NCI-H526 treated with DMSO at 0.1 percent for 48 hours (cell line): ENCODE results near the gene MFAP3L.
"Not testable (repeated sequence)": the region's sequence is repeated elsewhere in the genome, so short reads cannot be mapped to it uniquely, and the experiment has no call there.

Source experiments
- DNase-seq: peaks from one replicate; lab custom pipeline; 2025; lab: John Stamatoyannopoulos, UW

The MFAP3L gene

GRCh38 chr4:169987327-169988228 is 38.6 kb downstream of the MFAP3L start:
- DNase-seq, result no peak

- DNase-seq, result no peak
These were observed 39.8 kb downstream of the MFAP3L start for GRCh38 chr4:169986369-169986768.

GRCh38 chr4:169985881-169986280 is 40.3 kb downstream of the MFAP3L start:
- DNase-seq, result no peak

- DNase-seq, result no peak
These were observed 41.5 kb downstream of the MFAP3L start for GRCh38 chr4:169984745-169985144.

GRCh38 chr4:169984173-169984572 is 42.0 kb downstream of the MFAP3L start:
- DNase-seq, result no peak

GRCh38 chr4:169976951-169977350 is 49.2 kb downstream of the MFAP3L start:
- no peak for DNase-seq

GRCh38 chr4:169975838-169976796 is 50.1 kb downstream of the MFAP3L start:
- no peak for DNase-seq

- DNase-seq, result no peak
These were observed 50.9 kb downstream of the MFAP3L start for GRCh38 chr4:169975131-169975837.

- DNase-seq, result no peak
These were observed 54.7 kb downstream of the MFAP3L start for GRCh38 chr4:169971456-169972015.

- no peak for DNase-seq
These were observed 57.2 kb downstream of the MFAP3L start for GRCh38 chr4:169968999-169969398.

- no peak for DNase-seq
These were observed 62.2 kb downstream of the MFAP3L start for GRCh38 chr4:169963998-169964397.

GRCh38 chr4:169959254-169959653 is 66.9 kb downstream of the MFAP3L start:
- no peak for DNase-seq

- DNase-seq, result no peak
These were observed 67.6 kb downstream of the MFAP3L start for GRCh38 chr4:169958629-169959028.

GRCh38 chr4:169957785-169958184 is 68.4 kb downstream of the MFAP3L start:
- DNase-seq, result no peak

- DNase-seq, result no peak
These were observed 69.9 kb downstream of the MFAP3L start for GRCh38 chr4:169956091-169956843.

- no peak for DNase-seq
These were observed 70.7 kb downstream of the MFAP3L start for GRCh38 chr4:169955521-169955920.

GRCh38 chr4:169952236-169953002 is 73.8 kb downstream of the MFAP3L start:
- no peak for DNase-seq

- no peak for DNase-seq
These were observed 77.9 kb downstream of the MFAP3L start for GRCh38 chr4:169948271-169948670.

- DNase-seq, result no peak
These were observed 80.6 kb downstream of the MFAP3L start for GRCh38 chr4:169945636-169946035.

GRCh38 chr4:169943601-169944000 is 82.6 kb downstream of the MFAP3L start:
- not testable (repeated sequence) for DNase-seq
